H9 (cell line): ENCODE results near the gene NKX6-2. TPM values are rescaled to one million over a fixed set of nuclear protein-coding genes. Genes with fewer than 3 reads are reported as not detected.

Experiments used
- DNase-seq: peaks from one replicate; pipeline ENCODE4 v3.0.0-alpha.2; 2017
- H2AFZ ChIP-seq: one replicate; pipeline ENCODE4 v1.6.1; 2013; ENCODE audit warnings: mild to moderate bottlenecking, low read length, control low read depth, moderate library complexity
- H2AK5ac ChIP-seq: 2 replicates; pipeline ENCODE4 v1.6.1; 2013; ENCODE audit warnings: low read length, control low read depth, mixed read lengths; ENCODE audit not compliant: insufficient read length
- H2BK120ac ChIP-seq: one replicate; pipeline ENCODE4 v1.6.1; 2013; ENCODE audit warnings: low read depth, mild to moderate bottlenecking, low read length, control low read depth, inconsistent platforms; ENCODE audit not compliant: poor library complexity, severe bottlenecking
- H2BK12ac ChIP-seq: 2 replicates; pipeline ENCODE4 v1.6.1; 2013; ENCODE audit warnings: low read length, control low read depth, mixed read lengths, low read depth; ENCODE audit not compliant: insufficient read length
- H2BK15ac ChIP-seq: 2 replicates; pipeline ENCODE4 v1.6.1; 2013; ENCODE audit warnings: low read depth, low read length, control low read depth
- H2BK20ac ChIP-seq: one replicate; pipeline ENCODE4 v1.6.1; 2013; ENCODE audit warnings: low read depth, mild to moderate bottlenecking, low read length, control low read depth, inconsistent platforms; ENCODE audit not compliant: poor library complexity, severe bottlenecking
- H2BK5ac ChIP-seq: 2 replicates; pipeline ENCODE4 v1.6.1; 2013; ENCODE audit warnings: low read length, control low read depth, mixed read lengths; ENCODE audit not compliant: insufficient read length
- H3K14ac ChIP-seq: 2 replicates; pipeline ENCODE4 v1.6.1; 2013; ENCODE audit warnings: low read length, control low read depth; ENCODE audit not compliant: insufficient read depth
- H3K18ac ChIP-seq: 2 replicates; pipeline ENCODE4 v1.6.1; 2013; ENCODE audit warnings: low read depth, mild to moderate bottlenecking, mixed read lengths, low read length, control low read depth; ENCODE audit not compliant: insufficient read length
- H3K23ac ChIP-seq: 2 replicates; pipeline ENCODE4 v1.6.1; 2013; ENCODE audit warnings: low read length, control low read depth, mixed read lengths, low read depth; ENCODE audit not compliant: insufficient read length
- H3K23me2 ChIP-seq: 2 replicates; pipeline ENCODE4 v1.6.1; 2013; ENCODE audit warnings: low read depth, mild to moderate bottlenecking, mixed read lengths, low read length, control low read depth; ENCODE audit not compliant: insufficient read length, poor library complexity, severe bottlenecking
- H3K27ac ChIP-seq: 2 replicates; pipeline ENCODE4 v1.5.1; 2013; ENCODE audit warnings: low read length, control low read depth, mixed read lengths, low read depth; ENCODE audit not compliant: insufficient read length
- H3K27me3 ChIP-seq: 2 replicates; pipeline ENCODE4 v1.6.1; 2013; ENCODE audit warnings: low read length, control low read depth, inconsistent platforms; ENCODE audit not compliant: insufficient read depth
- H3K4ac ChIP-seq: 2 replicates; pipeline ENCODE4 v1.6.1; 2013; ENCODE audit warnings: low read depth, mild to moderate bottlenecking, control low read depth, inconsistent platforms, low read length, moderate library complexity
- H3K4me1 ChIP-seq: 2 replicates; pipeline ENCODE4 v1.6.1; 2013; ENCODE audit warnings: low read length, control low read depth, inconsistent platforms; ENCODE audit not compliant: insufficient read depth
- H3K4me2 ChIP-seq: 2 replicates; pipeline ENCODE4 v1.6.1; 2013; ENCODE audit warnings: low read length, control low read depth, mixed read lengths; ENCODE audit not compliant: insufficient read length, insufficient read depth
- H3K56ac ChIP-seq: 2 replicates; pipeline ENCODE4 v1.6.1; 2013; ENCODE audit warnings: low read depth, mild to moderate bottlenecking, mixed read lengths, low read length, control low read depth; ENCODE audit not compliant: insufficient read length
- H3K79me1 ChIP-seq: 2 replicates; pipeline ENCODE4 v1.6.1; 2013; ENCODE audit warnings: low read depth, mild to moderate bottlenecking, moderate library complexity, low read length, control low read depth, inconsistent platforms; ENCODE audit not compliant: insufficient read depth, poor library complexity, severe bottlenecking
- H3K79me2 ChIP-seq: 2 replicates; pipeline ENCODE4 v1.6.1; 2013; ENCODE audit warnings: low read length, control low read depth, inconsistent platforms; ENCODE audit not compliant: insufficient read depth
- H3K9ac ChIP-seq: 2 replicates; pipeline ENCODE4 v1.6.1; 2013; ENCODE audit warnings: low read length, control low read depth, mixed read lengths; ENCODE audit not compliant: insufficient read length; ENCODE audit errors: extremely low read depth
- H3K9me3 ChIP-seq: one replicate; pipeline ENCODE4 v1.6.1; 2013; ENCODE audit warnings: low read depth, low read length, inconsistent platforms; ENCODE audit not compliant: control insufficient read depth
- H3T11ph ChIP-seq: one replicate; pipeline ENCODE4 v1.6.1; 2013; ENCODE audit warnings: mild to moderate bottlenecking, low read length, control low read depth, inconsistent platforms
- H4K20me1 ChIP-seq: one replicate; pipeline ENCODE4 v1.6.1; 2013; ENCODE audit not compliant: control insufficient read depth, insufficient read length, insufficient read depth
- H4K5ac ChIP-seq: 2 replicates; pipeline ENCODE4 v1.6.1; 2013; ENCODE audit warnings: low read depth, mild to moderate bottlenecking, mixed read lengths, low read length, control low read depth; ENCODE audit not compliant: insufficient read length
- H4K8ac ChIP-seq: replicated peaks from 2 replicates; pipeline ENCODE4 v1.6.1; 2013; ENCODE audit warnings: low read length, control low read depth, mixed read lengths, low read depth; ENCODE audit not compliant: insufficient read length
- H4K91ac ChIP-seq: 2 replicates; pipeline ENCODE4 v1.6.1; 2013; ENCODE audit warnings: low read depth, mild to moderate bottlenecking, moderate library complexity, mixed read lengths, low read length, control low read depth; ENCODE audit not compliant: insufficient read length
- H3K27ac Mint-ChIP-seq, 3 experiments: 2 replicates in 2 of 3; 3 replicates in 1 of 3; pipeline ENCODE4 v1.8.0; 2020 to 2021; ENCODE audit warnings: mixed read lengths in 3 of 3, mild to moderate bottlenecking in 1 of 3, moderate library complexity in 1 of 3
- H3K27me3 Mint-ChIP-seq: 2 replicates; pipeline ENCODE4 v1.8.0; 2021; ENCODE audit warnings: low read depth, mild to moderate bottlenecking, moderate library complexity, mixed read lengths
- H3K36me3 Mint-ChIP-seq, 3 experiments: 2 replicates in 2 of 3; 3 replicates in 1 of 3; pipeline ENCODE4 v1.8.0; 2020 to 2021; ENCODE audit warnings: low read depth in 3 of 3, mixed read lengths in 3 of 3; ENCODE audit not compliant: insufficient read depth in 1 of 3
- H3K4me1 Mint-ChIP-seq, 2 experiments: 2 replicates each; pipeline ENCODE4 v1.8.0; 2020; ENCODE audit warnings: mixed read lengths in 2 of 2
- H3K4me3 Mint-ChIP-seq, 2 experiments: 2 replicates in 1 of 2; 3 replicates in 1 of 2; pipeline ENCODE4 v1.8.0; 2020 to 2021; ENCODE audit warnings: mild to moderate bottlenecking in 2 of 2, mixed read lengths in 2 of 2, moderate library complexity in 1 of 2
- H3K9me3 Mint-ChIP-seq, 2 experiments: 2 replicates in 1 of 2; 3 replicates in 1 of 2; pipeline ENCODE4 v1.8.0; 2020; ENCODE audit warnings: mild to moderate bottlenecking in 2 of 2, mixed read lengths in 2 of 2, moderate library complexity in 1 of 2
- CTCF ChIP-seq: fragments of 200-600 bp; sonication (generic); conservative IDR thresholded peaks from 3 replicates; pipeline ENCODE4 v1.8.0; 2021; ENCODE audit warnings: antibody characterized with exemption, mild to moderate bottlenecking
- WGBS: extraction: QIAGEN DNeasy Blood & Tissue Kit; methylation state at CpG from one replicate; pipeline ENCODE4 v1.1.7; 2013; ENCODE audit warnings: missing lambda C conversion rate, low lambda C conversion rate, mixed read lengths; ENCODE audit not compliant: insufficient read length; ENCODE audit errors: extremely low coverage; 5-methylcytosine and 5-hydroxymethylcytosine counted together
- total RNA-seq: library from RNA; stranded (reverse); gene quantifications from 2 replicates; pipeline ENCODE4 v1.2.1, GENCODE V29; 2021

Gene NKX6-2
- total RNA-seq, 1 experiment from 2014 or later: 0.13 TPM

GRCh38 chr10:132752378-132752777, 33.6 kb downstream of the NKX6-2 start:
- Histone ChIP-seq H3K27me3 (no peaks in the 10 kb centered on the region), H3K4me1 (no peaks in the 10 kb centered on the region), H4K8ac (no peak overlapping the region), H3K79me2 (no peaks in the 10 kb centered on the region), H3K23me2 (no peaks in the 10 kb centered on the region), H3K23ac (no peak overlapping the region), H2BK20ac (no peak overlapping the region), H4K91ac (no peak overlapping the region), H2BK15ac (no peak overlapping the region), H2BK5ac (no peak overlapping the region), H4K20me1 (no peaks in the 10 kb centered on the region), H2BK120ac (no peak overlapping the region), H3K4me2 (no peak overlapping the region), H3T11ph (no peak overlapping the region), H2AK5ac (no peak overlapping the region), H3K56ac (no peak overlapping the region), H2AFZ (no peak overlapping the region), H3K9me3 (no peaks in the 10 kb centered on the region), H3K18ac (no peak overlapping the region), H3K9ac (no peak overlapping the region), H4K5ac (no peak overlapping the region), H2BK12ac (no peak overlapping the region), H3K79me1 (no peaks in the 10 kb centered on the region), H3K27ac (no peak overlapping the region), H3K4ac (no peak overlapping the region), H3K14ac (no peak overlapping the region)
- no CpG with 5 or more reads among the region's 20 CpGs for WGBS
- no peak for DNase-seq
- TF ChIP-seq CTCF: no peak
- H3K36me3 Mint-ChIP-seq: peaks cover 9 to 20% (median 19%) of the 10 kb centered on the region in 3 experiments
- H3K27ac Mint-ChIP-seq: no peak overlapping the region
- peaks cover 2% of the 10 kb centered on the region for H3K27me3 Mint-ChIP-seq
- H3K9me3 Mint-ChIP-seq: peaks cover 6 to 13% of the 10 kb centered on the region in 2 experiments
- peaks cover 12 to 14% of the 10 kb centered on the region in 2 experiments for H3K4me1 Mint-ChIP-seq
- H3K4me3 Mint-ChIP-seq: no peak overlapping the region
